H1 (cell line): ENCODE measurements around the gene GPR85.

ENCODE experiments used
- ASH2L ChIP-seq: fragments of 200-600, 300-600 bp; sonication (generic); IDR thresholded peaks from one replicate; pipeline ENCODE4 v1.7.1; 2017; ENCODE audit warnings: low read length
- BACH1 ChIP-seq: IDR thresholded peaks from 2 replicates; pipeline ENCODE4 v1.6.1; 2012; ENCODE audit warnings: low read length, improper control_type of control experiment
- CBX8 ChIP-seq: fragments of 300-800, 300-1000 bp; sonication (generic); IDR thresholded peaks from 2 replicates; pipeline ENCODE4 v1.7.1; 2016; ENCODE audit warnings: low read depth, low read length, borderline replicate concordance
- CTCF ChIP-seq, 3 experiments: IDR thresholded peaks; 1 replicate in 2 of 3; 2 replicates in 1 of 3; pipeline versions ENCODE4 v1.5.1 to v1.6.1; 2011; ENCODE audit warnings: low read length in 3 of 3, mild to moderate bottlenecking in 3 of 3, inconsistent platforms in 2 of 3, low read depth in 1 of 3, moderate library complexity in 1 of 3; ENCODE audit not compliant: insufficient read depth in 1 of 3; ENCODE audit errors: control extremely low read depth in 1 of 3
- EZH2 ChIP-seq: fragments of 200-600 bp; sonication (generic); IDR thresholded peaks from 2 replicates; pipeline ENCODE4 v1.7.1; 2012; ENCODE audit warnings: low read depth, mild to moderate bottlenecking, moderate library complexity, low read length, inconsistent platforms; ENCODE audit not compliant: severe bottlenecking
- GABPA ChIP-seq: IDR thresholded peaks from 2 replicates; pipeline ENCODE4 v1.6.1; 2011; ENCODE audit warnings: mild to moderate bottlenecking, low read length, moderate library complexity, borderline replicate concordance; ENCODE audit not compliant: insufficient read depth
- HDAC2 ChIP-seq, 2 experiments: fragments of 300-600 bp in 1 of 2; sonication (generic) in 1 of 2; IDR thresholded peaks; 2 replicates each; pipeline ENCODE4 v1.6.1; 2011 to 2012; ENCODE audit warnings: low read depth in 2 of 2, low read length in 2 of 2, mild to moderate bottlenecking in 2 of 2, moderate library complexity in 2 of 2, borderline replicate concordance in 1 of 2, inconsistent platforms in 1 of 2
- MAX ChIP-seq: IDR thresholded peaks from 2 replicates; pipeline ENCODE4 v1.6.1; 2012; ENCODE audit warnings: inconsistent platforms
- POLR2A ChIP-seq, 2 experiments: IDR thresholded peaks; 1 replicate in 1 of 2; 2 replicates in 1 of 2; pipeline ENCODE4 v1.6.1; 2011; ENCODE audit warnings: low read depth in 2 of 2, low read length in 2 of 2, mild to moderate bottlenecking in 2 of 2; ENCODE audit errors: control extremely low read depth in 1 of 2
- SRF ChIP-seq: IDR thresholded peaks from 2 replicates; pipeline ENCODE4 v1.6.1; 2011; ENCODE audit warnings: mild to moderate bottlenecking, low read depth, low read length, moderate library complexity
- TAF1 ChIP-seq: IDR thresholded peaks from 2 replicates; pipeline ENCODE4 v1.6.1; 2011; ENCODE audit warnings: mild to moderate bottlenecking, low read depth, low read length
- USF2 ChIP-seq: IDR thresholded peaks from 2 replicates; pipeline ENCODE4 v1.6.1; 2011; ENCODE audit warnings: low read length, improper control_type of control experiment
- YY1 ChIP-seq: IDR thresholded peaks from 2 replicates; pipeline ENCODE4 v1.6.1; 2011; ENCODE audit warnings: low read depth, mild to moderate bottlenecking, low read length

DNA sequence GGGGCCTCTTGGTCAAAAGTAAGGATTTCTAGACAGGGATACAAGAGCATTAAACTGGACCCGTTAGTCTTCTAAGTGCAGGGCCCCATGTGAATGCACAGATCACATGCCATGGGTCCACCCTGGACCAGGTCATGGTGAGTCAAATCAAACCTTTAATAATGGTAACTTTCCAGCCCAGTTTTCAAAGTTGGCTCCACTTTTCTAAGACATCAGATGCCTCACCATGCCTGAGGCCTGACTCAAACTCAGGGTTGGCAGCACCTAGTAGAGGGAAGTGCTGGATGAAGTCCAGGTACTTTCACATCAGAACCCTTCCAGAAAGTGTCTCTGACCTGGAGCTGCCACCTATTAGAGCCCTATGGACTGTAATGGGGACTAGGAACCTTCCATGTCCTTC, 41.4 kb upstream of the GPR85 start:
- TF ChIP-seq EZH2 (no peak), ASH2L (no peak), BACH1 (no peak), SRF (no peak), CTCF (IDR thresholded peaks at IDR 0.05; ENCODE audit: control extremely low read depth in 1 of 3, insufficient read depth in 1 of 3, low read depth in 1 of 3, low read length in 3 of 3) (no peak), POLR2A (IDR thresholded peaks at IDR 0.05; ENCODE audit: control extremely low read depth in 1 of 2, low read depth in 2 of 2, low read length in 2 of 2) (no peak), MAX (no peak), USF2 (no peak), HDAC2 (IDR thresholded peaks at IDR 0.05; ENCODE audit: borderline replicate concordance in 1 of 2, low read depth in 2 of 2, low read length in 2 of 2) (no peak), TAF1 (no peak), YY1 (no peak), CBX8 (no peak), GABPA (no peak)
